GM19193 (cell line): ENCODE results near the gene PLOD1.

Experiments
- POLR2A ChIP-seq: IDR thresholded peaks from 4 replicates; pipeline ENCODE4 v1.6.1; 2011; ENCODE audit not compliant: insufficient read depth, insufficient read length; ENCODE audit errors: extremely low read depth

Gene PLOD1

GRCh38 chr1:11927866-11928592, 6.5 kb upstream of the PLOD1 start:
- TF ChIP-seq POLR2A, result no peak

- no peak for TF ChIP-seq POLR2A
Measured at GRCh38 chr1:11929849-11930248, 4.7 kb upstream of the PLOD1 start.

- TF ChIP-seq POLR2A, result no peak
Measured at GRCh38 chr1:11930571-11931445, 3.7 kb upstream of the PLOD1 start.

DNA sequence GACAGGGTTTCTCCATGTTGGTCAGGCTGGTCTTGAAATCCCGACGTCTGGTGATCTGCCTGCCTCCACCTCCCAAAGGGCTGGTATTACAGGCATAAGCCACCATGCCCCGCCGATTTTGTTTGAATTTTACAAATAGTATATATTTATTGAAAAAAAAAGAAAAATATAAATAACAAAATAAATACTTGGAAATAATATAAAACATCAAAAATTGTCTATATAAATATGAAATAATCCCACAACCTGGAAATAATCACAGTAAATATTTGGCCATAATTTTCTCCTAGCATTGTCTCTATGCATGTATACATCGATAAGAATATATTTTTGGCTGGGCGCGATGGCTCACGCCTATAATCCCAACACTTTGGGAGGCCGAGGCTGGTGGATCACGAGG, 2.7 kb upstream of the PLOD1 start:
- TF ChIP-seq POLR2A, result no peak

GRCh38 chr1:11935057-11935412, 518 bp downstream of the PLOD1 start:
- no peak for TF ChIP-seq POLR2A

DNA sequence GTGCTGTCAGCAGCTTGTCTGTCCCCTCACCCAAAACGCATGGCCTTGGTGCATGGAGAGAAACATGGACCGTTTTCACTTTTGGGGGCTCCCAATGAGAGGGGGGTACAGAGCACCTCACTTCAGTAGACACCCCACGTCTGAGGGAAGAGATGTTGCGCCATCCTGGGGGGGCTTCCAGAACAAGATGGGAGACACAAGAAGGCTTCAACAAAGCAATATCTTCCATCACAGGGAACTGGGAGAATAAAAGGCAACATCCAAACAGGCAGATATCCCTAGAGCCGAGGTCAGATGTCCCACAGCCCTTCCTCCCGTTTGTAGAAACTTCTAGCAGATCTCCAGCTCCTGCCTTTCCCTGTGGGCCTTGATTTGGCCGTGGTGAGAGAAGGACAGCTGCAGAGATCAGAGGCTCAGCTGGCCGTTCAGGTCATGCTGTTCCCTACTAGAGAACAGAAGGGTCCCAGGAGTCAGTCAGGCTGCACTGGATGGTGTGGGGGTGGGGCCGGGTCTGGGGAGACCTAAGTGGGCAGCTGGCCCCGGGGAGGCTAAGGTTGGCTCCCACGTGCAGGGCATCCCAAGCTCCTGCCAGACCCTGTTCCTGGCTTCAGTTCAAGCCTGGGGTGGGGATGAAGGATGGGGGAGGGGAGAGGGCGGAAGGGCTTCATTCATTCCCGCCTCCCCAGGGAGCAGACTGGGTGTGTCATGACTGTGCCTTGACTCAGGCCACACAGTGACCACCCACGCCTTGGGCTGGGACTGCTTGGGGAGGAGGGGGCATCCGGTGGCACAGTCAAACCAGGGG, 4.4 kb downstream of the PLOD1 start:
- TF ChIP-seq POLR2A, result no peak

- no peak for TF ChIP-seq POLR2A
Measured at GRCh38 chr1:11940260-11940921, 5.9 kb downstream of the PLOD1 start.

DNA sequence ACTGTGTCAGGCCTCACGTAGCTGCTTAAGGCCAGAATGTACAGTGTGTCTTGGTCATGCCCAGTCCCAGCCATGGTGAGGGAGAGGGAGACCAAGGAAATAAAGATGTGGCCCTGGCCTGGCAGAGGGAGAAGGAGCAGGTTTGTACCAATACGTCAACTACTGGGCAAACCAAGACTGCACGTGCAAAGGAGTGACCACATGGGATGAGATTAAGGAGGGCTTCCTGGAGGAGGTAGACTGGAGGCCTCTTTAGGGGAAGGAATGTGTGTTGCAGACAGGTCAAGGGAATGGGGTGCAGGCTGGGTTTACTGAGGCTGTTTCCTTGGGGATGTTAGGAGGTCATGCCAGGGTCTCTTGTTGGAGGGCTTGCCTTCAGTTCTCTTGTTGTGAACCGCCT, 7.8 kb downstream of the PLOD1 start:
- no peak for TF ChIP-seq POLR2A

GRCh38 chr1:11943619-11944018, 9.1 kb downstream of the PLOD1 start:
- TF ChIP-seq POLR2A, result no peak

DNA sequence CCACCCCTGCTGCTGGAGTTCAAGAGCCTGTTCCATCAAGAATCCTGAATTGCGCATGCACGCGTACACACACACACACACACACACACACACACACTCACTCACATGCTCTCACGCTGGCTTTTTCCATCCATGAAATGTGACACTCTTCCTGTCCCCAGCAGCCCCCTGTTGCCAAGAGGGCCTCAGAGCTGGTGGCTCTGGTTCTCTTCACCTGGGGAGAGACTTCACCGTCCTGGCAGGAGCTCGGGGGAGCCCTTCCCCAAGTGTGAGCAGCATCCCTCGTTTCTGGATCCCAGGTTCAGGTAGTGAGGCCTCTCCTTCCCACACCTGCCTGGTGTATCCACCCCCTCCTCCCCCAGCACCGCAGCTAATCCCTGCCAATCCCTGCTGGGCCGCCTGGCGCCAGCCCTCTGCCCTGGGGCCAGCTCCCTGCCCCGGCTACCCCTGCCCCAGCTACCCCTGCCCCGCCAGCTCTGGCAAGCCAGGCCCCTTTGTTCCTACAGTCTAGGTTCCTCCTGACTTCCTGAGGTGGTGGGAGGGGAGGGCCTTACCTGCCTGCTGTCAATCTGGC, 9.9 kb downstream of the PLOD1 start:
- no peak for TF ChIP-seq POLR2A

DNA sequence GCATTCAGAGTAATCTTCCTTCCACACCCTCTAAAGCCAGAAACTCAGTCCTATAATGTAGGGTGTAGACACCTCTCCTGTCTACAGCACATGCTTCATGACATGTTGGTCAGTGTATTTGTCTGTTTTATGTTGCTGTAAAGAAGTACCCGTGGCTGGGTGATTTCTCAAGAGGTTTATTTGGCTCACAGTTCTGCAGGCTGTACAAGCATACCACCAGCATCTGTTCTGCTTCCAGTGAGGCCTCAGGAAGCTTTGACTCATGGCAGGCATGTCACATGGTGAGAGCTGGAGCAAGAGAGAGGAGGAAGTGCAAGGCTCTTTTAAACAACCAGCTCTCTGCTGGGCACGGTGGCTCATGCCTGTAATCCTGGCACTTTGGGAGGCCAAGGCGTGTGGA, 12.1 kb downstream of the PLOD1 start:
- TF ChIP-seq POLR2A, result no peak

GRCh38 chr1:11948822-11949458, 14.4 kb downstream of the PLOD1 start:
- TF ChIP-seq POLR2A, result no peak

DNA sequence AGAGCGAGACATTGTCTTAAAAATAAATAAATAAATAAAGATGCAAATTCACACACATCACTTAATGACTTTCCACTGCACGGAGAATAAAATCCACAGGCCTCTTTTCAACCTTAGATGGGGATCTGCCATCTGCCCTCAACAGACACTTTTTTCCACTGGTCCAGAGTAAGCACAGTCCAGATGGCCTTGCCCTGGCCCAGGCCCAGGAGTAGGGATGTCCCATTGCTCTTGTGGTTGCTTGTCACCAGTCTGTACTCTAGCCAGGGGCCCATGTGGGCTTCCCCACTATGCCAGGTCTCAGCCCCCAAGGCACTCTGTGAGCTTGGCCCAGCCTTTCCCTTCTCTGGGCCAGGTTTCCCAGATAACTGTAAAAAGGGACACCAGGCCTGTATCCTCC, 17.4 kb downstream of the PLOD1 start:
- TF ChIP-seq POLR2A, result no peak
